Testis (tissue), 2 donors: ENCODE measurements around the gene COL26A1.

Source experiments
- POLR2A ChIP-seq: fragments of 450-650 bp; IDR thresholded peaks from one replicate; pipeline ENCODE4 v1.6.1; 2017; ENCODE audit warnings: antibody characterized with exemption, mild to moderate bottlenecking, moderate library complexity
- TF ChIP-seq, protein P1 (sequence below), 3 experiments: fragments of 450-650 bp in 2 of 3; fragments of 200-600 bp in 1 of 3; sonication (generic) in 1 of 3; IDR thresholded peaks; one replicate each; pipeline ENCODE4 v1.5.1; 2016 to 2019; ENCODE audit warnings: antibody characterized with exemption in 3 of 3, mild to moderate bottlenecking in 2 of 3, moderate library complexity in 1 of 3

DNA sequence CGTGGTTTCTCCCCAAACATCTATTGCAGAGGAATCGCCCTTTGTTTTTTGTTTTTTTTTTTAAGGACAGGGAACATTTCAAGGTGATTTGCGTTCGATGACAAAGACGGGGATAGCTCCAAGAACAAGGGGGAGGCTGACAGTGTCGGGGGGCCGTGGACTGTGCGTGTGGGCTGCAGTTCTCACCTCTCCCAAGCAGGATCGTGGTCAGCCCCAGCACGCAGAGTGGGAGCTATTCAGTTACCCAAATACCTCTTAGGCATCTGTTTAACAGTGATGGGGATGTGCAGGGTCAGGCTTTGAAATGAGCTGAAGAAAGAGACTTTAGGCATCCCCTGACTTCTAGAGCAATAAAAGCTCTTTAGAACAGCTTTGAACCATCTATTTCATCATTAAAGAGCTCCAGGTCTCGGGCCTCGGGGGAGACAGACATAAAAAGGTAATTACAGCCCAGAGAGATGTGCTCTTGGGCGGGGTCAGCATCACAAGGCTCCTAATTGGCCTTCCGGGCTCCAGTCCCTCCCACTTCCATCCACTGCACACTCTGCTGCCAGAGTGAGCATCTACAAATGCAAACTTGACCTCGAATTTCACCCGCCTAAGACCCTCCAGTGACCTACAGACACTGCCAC, 169.2 kb downstream of the COL26A1 start:
- no peak for TF ChIP-seq POLR2A
- TF ChIP-seq, protein P1, sequence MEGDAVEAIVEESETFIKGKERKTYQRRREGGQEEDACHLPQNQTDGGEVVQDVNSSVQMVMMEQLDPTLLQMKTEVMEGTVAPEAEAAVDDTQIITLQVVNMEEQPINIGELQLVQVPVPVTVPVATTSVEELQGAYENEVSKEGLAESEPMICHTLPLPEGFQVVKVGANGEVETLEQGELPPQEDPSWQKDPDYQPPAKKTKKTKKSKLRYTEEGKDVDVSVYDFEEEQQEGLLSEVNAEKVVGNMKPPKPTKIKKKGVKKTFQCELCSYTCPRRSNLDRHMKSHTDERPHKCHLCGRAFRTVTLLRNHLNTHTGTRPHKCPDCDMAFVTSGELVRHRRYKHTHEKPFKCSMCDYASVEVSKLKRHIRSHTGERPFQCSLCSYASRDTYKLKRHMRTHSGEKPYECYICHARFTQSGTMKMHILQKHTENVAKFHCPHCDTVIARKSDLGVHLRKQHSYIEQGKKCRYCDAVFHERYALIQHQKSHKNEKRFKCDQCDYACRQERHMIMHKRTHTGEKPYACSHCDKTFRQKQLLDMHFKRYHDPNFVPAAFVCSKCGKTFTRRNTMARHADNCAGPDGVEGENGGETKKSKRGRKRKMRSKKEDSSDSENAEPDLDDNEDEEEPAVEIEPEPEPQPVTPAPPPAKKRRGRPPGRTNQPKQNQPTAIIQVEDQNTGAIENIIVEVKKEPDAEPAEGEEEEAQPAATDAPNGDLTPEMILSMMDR (IDR thresholded peaks at IDR 0.05) = no peak
